Measurements from ENCODE around the gene ARHGAP29.

ARHGAP29 gene

GRCh38 chr1:94182191-94182590, 55.2 kb downstream of the ARHGAP29 start:
- peaks cover 24 to 36% of the 10 kb centered on the region in 2 experiments for H3K36me3 ChIP-seq (ENCODE audit: control insufficient read depth in 2 of 2, insufficient read depth in 1 of 2, low read length in 2 of 2)

GRCh38 chr1:94180650-94181049, 56.7 kb downstream of the ARHGAP29 start:
- no peak overlapping the region for H3K27ac ChIP-seq (ENCODE audit: extremely low read depth, low read depth, low read length)
- no peaks in the 10 kb centered on the region for H3K4me1 ChIP-seq (ENCODE audit: control insufficient read depth, insufficient read depth, low read length)
- ChIA-PET POLR2A (no interaction called here), CTCF (interaction anchor here (1.1 to 1.7 kb wide), 2 partner anchors 141 to 155 kb away, joined by 4 to 6 read pairs; no protein-coding TSS in a partner anchor)
- no peak for TF ChIP-seq ZNF280D (tag by site-specific recombination; IDR thresholded peaks at IDR 0.05)
- TF ChIP-seq ZBTB8A (tag by site-specific recombination; IDR thresholded peaks at IDR 0.05) = no peak
- TF ChIP-seq ZFP41 (tag by site-specific recombination; IDR thresholded peaks at IDR 0.05; ENCODE audit: borderline replicate concordance) = no peak
- TF ChIP-seq ZBTB7A (tag by site-specific recombination; IDR thresholded peaks at IDR 0.05; ENCODE audit: low read depth) = no peak
- TF ChIP-seq ZNF677 (tag by site-specific recombination; IDR thresholded peaks at IDR 0.05) = no peak
- TF ChIP-seq ZBTB1 (tag by site-specific recombination; IDR thresholded peaks at IDR 0.05) = no peak
- no peak for TF ChIP-seq ZNF76 (tag by site-specific recombination; IDR thresholded peaks at IDR 0.05; ENCODE audit: borderline replicate concordance, low read depth)
- no peak for TF ChIP-seq ZNF513 (tag by site-specific recombination; IDR thresholded peaks at IDR 0.05)
- no peak for TF ChIP-seq ZNF704 (tag by site-specific recombination; IDR thresholded peaks at IDR 0.05)
- no peak for TF ChIP-seq KLF1 (tag by site-specific recombination; IDR thresholded peaks at IDR 0.05)
- TF ChIP-seq ZNF292 (tag by site-specific recombination; IDR thresholded peaks at IDR 0.05; ENCODE audit: borderline replicate concordance, low read depth) = no peak
- no peak for TF ChIP-seq ZNF623 (tag by site-specific recombination; IDR thresholded peaks at IDR 0.05)
- no peak for TF ChIP-seq ZNF10 (tag by site-specific recombination; IDR thresholded peaks at IDR 0.05)
- H3K36me3 ChIP-seq (ENCODE audit: control insufficient read depth in 2 of 2, insufficient read depth in 1 of 2, low read length in 2 of 2) = peaks cover 26 to 47% of the 10 kb centered on the region in 2 experiments
- H3K9me3 ChIP-seq (ENCODE audit: control insufficient read depth, insufficient read depth, low read depth, low read length) = no peaks in the 10 kb centered on the region
- H3K4me3 ChIP-seq (ENCODE audit: low read depth, low read length) = no peak overlapping the region

More at GRCh38 chr1:94182191-94182590, 55.2 kb downstream of the ARHGAP29 start:
- Histone ChIP-seq H3K27ac (ENCODE audit: extremely low read depth, low read depth, low read length) (no peak overlapping the region), H3K9me3 (ENCODE audit: control insufficient read depth, insufficient read depth, low read depth, low read length) (no peaks in the 10 kb centered on the region), H3K4me3 (ENCODE audit: low read depth, low read length) (no peak overlapping the region), H3K4me1 (ENCODE audit: control insufficient read depth, insufficient read depth, low read length) (no peaks in the 10 kb centered on the region)
- no peak for TF ChIP-seq ZSCAN30 (tag by site-specific recombination; IDR thresholded peaks at IDR 0.05)
- TF ChIP-seq HOXC10 (CRISPR knock-in tag; IDR thresholded peaks at IDR 0.05) = no peak
- TF ChIP-seq BCL11B (tag by site-specific recombination; IDR thresholded peaks at IDR 0.05; ENCODE audit: low read depth) = no peak
- TF ChIP-seq ZNF335 (tag by site-specific recombination; conservative IDR thresholded peaks at IDR 0.05) = no peak
- TF ChIP-seq ZNF658 (tag by site-specific recombination; IDR thresholded peaks at IDR 0.05) = no peak
- no peak for TF ChIP-seq ZNF146 (tag by site-specific recombination; IDR thresholded peaks at IDR 0.05)
- TF ChIP-seq ZNF18 (tag by site-specific recombination; IDR thresholded peaks at IDR 0.05) = no peak
- no peak for TF ChIP-seq GLI4 (tag by site-specific recombination; IDR thresholded peaks at IDR 0.05)
- TF ChIP-seq ZNF239 (tag by site-specific recombination; IDR thresholded peaks at IDR 0.05) = no peak
- TF ChIP-seq ZNF626 (tag by site-specific recombination; IDR thresholded peaks at IDR 0.05) = no peak
- ChIA-PET POLR2A (no interaction called here), CTCF (interaction anchor here (0.7 to 1.4 kb wide), 3 partner anchors 103 to 143 kb away, joined by 3 to 4 read pairs (median 3); no protein-coding TSS in a partner anchor)

Measured in HEK293 (cell line).